ENCODE results near the gene PHACTR1. TPM values are rescaled to one million over a fixed set of nuclear protein-coding genes. Genes with fewer than 3 reads are reported as not detected.

The PHACTR1 gene
- total RNA-seq, 1 donor from 2014 or later, result 85.9 TPM

DNA sequence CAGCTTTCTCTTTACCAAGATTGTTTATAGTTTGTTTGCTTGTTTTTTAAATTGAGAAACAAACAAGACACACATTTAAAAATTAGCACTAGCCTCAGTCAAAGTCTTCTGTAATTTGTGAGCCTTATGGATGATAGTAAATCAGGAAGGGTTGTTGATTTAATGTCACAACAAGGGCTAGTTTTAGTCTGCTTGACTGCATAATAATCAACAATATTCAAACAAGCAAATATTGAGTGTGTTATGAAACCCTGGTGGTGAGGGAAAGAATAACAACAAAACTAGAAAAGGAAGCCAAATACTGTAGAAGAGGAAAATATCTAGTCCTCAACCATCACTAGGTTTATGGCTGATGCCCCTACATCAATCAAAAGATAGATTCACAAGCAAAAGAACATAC, 383.2 kb downstream of the PHACTR1 start:
- peaks cover 74% of the 10 kb centered on the region for H3K4me1 ChIP-seq
- no peak overlapping the region for H3K4me3 ChIP-seq
- intact Hi-C loops (cut with micrococcal nuclease), result no loop called here
- no peaks in the 10 kb centered on the region for H3K9me3 ChIP-seq (replicated peaks)
- H3K36me3 ChIP-seq, result no peaks in the 10 kb centered on the region
- TF ChIP-seq, protein P1, sequence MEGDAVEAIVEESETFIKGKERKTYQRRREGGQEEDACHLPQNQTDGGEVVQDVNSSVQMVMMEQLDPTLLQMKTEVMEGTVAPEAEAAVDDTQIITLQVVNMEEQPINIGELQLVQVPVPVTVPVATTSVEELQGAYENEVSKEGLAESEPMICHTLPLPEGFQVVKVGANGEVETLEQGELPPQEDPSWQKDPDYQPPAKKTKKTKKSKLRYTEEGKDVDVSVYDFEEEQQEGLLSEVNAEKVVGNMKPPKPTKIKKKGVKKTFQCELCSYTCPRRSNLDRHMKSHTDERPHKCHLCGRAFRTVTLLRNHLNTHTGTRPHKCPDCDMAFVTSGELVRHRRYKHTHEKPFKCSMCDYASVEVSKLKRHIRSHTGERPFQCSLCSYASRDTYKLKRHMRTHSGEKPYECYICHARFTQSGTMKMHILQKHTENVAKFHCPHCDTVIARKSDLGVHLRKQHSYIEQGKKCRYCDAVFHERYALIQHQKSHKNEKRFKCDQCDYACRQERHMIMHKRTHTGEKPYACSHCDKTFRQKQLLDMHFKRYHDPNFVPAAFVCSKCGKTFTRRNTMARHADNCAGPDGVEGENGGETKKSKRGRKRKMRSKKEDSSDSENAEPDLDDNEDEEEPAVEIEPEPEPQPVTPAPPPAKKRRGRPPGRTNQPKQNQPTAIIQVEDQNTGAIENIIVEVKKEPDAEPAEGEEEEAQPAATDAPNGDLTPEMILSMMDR (IDR thresholded peaks at IDR 0.05; ENCODE audit: borderline replicate concordance), result peak; percentile 19
- H3K27ac ChIP-seq (replicated peaks), result no peak overlapping the region
- no peaks in the 10 kb centered on the region for H3K27me3 ChIP-seq (ENCODE audit: low read depth)
- DNase-seq, result no peak

DNA sequence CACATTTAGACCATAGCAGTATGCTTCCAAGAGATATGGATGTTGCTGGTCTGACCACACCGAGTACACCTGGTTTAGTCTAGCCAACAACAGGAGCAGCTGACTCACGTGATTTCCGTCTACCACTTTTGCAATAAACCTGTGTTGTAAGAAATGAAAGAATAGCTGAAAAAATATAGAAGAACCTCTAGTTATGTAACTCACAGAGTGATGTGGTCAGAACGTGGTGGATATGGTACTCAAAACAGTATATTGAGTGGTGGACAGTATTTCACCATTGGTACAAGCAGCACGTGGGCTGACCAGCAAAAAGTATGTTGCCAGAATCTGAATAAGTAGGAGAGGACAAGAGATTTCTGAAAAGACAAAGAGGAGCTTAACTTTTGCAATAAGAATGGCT, 384.8 kb downstream of the PHACTR1 start:
- Histone ChIP-seq H3K27me3 (ENCODE audit: low read depth) (no peaks in the 10 kb centered on the region), H3K4me1 (peaks cover 70% of the 10 kb centered on the region), H3K9me3 (replicated peaks) (no peaks in the 10 kb centered on the region), H3K36me3 (no peaks in the 10 kb centered on the region), H3K27ac (replicated peaks) (no peak overlapping the region), H3K4me3 (no peak overlapping the region)
- intact Hi-C loops (cut with micrococcal nuclease), result no loop called here
- TF ChIP-seq, protein P1 (IDR thresholded peaks at IDR 0.05; ENCODE audit: borderline replicate concordance), result no peak
- no peak for DNase-seq

DNA sequence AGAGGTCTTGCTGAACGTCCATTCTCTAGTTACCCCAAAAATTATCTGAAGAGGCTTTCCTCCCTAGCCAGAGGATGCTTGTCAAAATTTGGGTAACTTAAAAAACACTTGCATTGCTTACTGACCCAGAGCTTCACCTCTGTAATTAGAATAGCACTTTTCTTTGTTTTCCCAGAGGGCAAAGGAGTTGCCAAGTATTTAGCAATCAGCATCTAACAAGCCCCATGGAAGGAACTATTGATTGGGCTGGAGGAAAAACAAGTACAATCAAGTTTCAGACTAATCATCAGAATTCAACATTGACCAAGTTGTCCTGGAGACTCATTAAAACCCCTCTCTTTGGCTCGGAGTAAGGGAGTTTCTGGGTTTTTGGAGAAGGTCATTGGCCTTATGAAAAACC, 385.4 kb downstream of the PHACTR1 start:
- peaks cover 64% of the 10 kb centered on the region for H3K4me1 ChIP-seq
- H3K9me3 ChIP-seq (replicated peaks), result no peaks in the 10 kb centered on the region
- TF ChIP-seq, protein P1 (IDR thresholded peaks at IDR 0.05; ENCODE audit: borderline replicate concordance), result no peak
- H3K4me3 ChIP-seq, result no peak overlapping the region
- H3K27ac ChIP-seq (replicated peaks), result no peak overlapping the region
- no peak for DNase-seq
- no peaks in the 10 kb centered on the region for H3K36me3 ChIP-seq
- no peaks in the 10 kb centered on the region for H3K27me3 ChIP-seq (ENCODE audit: low read depth)
- intact Hi-C loops (cut with micrococcal nuclease), result no loop called here

DNA sequence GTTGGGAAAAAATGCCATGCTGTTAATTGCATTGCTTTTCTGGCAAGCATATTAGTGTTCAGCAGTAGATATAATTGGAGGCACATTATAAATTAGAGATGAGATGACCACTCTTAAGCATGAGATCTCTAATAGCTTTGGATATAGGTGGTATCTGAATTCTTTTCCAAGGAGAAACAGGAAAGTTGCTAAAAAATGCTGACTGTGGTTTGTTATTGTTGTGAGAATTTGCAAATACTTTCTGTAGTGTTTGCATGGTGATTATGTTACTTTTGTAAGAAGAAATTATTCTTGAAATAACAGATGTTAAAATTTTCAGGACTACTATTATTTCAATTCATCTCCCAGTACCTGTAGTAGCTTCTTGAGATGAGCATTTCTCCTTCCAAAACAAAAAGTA, 386.6 kb downstream of the PHACTR1 start:
- Histone ChIP-seq H3K27me3 (ENCODE audit: low read depth) (no peaks in the 10 kb centered on the region), H3K9me3 (replicated peaks) (no peaks in the 10 kb centered on the region), H3K36me3 (no peaks in the 10 kb centered on the region), H3K4me1 (peaks cover 53% of the 10 kb centered on the region), H3K27ac (replicated peaks) (no peak overlapping the region), H3K4me3 (no peak overlapping the region)
- DNase-seq, result no peak
- intact Hi-C loops (cut with micrococcal nuclease), result no loop called here
- TF ChIP-seq, protein P1 (IDR thresholded peaks at IDR 0.05; ENCODE audit: borderline replicate concordance), result no peak

DNA sequence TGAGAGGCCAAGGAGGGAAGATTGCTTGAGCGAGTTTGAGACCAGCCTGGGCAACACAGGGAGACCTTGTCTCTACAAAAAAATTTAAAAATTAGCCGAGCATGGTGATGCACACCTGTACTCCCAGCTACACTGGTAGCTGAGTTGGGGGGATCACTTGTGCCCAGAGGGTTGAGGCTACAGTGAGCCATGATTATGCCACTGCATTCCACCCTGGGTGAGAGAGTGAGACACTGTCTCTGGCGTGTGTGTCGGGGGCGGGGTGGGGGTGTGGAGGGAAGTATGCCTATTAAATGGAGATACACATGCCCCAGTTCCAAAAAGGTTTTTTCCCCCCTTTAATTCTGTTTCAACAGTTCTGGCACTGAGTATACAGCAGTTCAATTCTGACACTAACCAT, 388.6 kb downstream of the PHACTR1 start:
- intact Hi-C loops (cut with micrococcal nuclease), result no loop called here
- H3K4me3 ChIP-seq, result no peak overlapping the region
- no peaks in the 10 kb centered on the region for H3K27me3 ChIP-seq (ENCODE audit: low read depth)
- H3K4me1 ChIP-seq, result peaks cover 39% of the 10 kb centered on the region
- H3K36me3 ChIP-seq, result no peaks in the 10 kb centered on the region
- TF ChIP-seq, protein P1 (IDR thresholded peaks at IDR 0.05; ENCODE audit: borderline replicate concordance), result no peak
- no peak overlapping the region for H3K27ac ChIP-seq (replicated peaks)
- DNase-seq, result no peak
- H3K9me3 ChIP-seq (replicated peaks), result peaks cover 6% of the 10 kb centered on the region

DNA sequence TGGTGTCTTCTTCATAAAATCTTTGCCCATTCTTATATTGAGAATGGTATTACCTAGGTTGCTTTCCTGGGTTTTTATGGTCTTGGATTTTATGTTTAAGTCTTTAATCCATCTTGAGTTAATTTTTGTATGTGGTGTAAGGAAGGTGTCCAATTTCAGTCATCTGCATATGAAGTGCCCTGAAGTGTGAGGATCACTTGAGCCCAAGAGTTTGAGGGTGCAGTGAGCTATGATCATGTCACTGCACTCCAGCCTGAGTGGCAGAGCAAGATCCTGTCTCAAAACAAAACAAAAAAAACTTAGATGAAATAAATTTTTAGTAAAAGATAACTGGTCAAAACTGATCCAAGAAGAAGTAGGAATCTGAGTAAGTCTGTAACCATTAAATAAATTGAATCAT, 396.4 kb downstream of the PHACTR1 start:
- H3K4me1 ChIP-seq, result peaks cover 49% of the 10 kb centered on the region
- H3K4me3 ChIP-seq, result no peak overlapping the region
- intact Hi-C loops (cut with micrococcal nuclease), result no loop called here
- H3K36me3 ChIP-seq, result no peaks in the 10 kb centered on the region
- peaks cover 15% of the 10 kb centered on the region for H3K9me3 ChIP-seq (replicated peaks)
- DNase-seq, result no peak
- H3K27me3 ChIP-seq (ENCODE audit: low read depth), result no peaks in the 10 kb centered on the region
- TF ChIP-seq, protein P1 (IDR thresholded peaks at IDR 0.05; ENCODE audit: borderline replicate concordance), result no peak
- no peak overlapping the region for H3K27ac ChIP-seq (replicated peaks)

Measured in left ventricle myocardium inferior (tissue), 1 donor.